T-helper 1 cell treated with Interleukin-12 subunit alpha and Interleukin-12 subunit beta and Interleukin-4 antibody, amounts not matched to agents 30 ng/mL and 1 ng/mL, for 36 hours (primary cell): ENCODE data around the gene NFE2. TPM values are rescaled to one million over a fixed set of nuclear protein-coding genes. Genes with fewer than 3 reads are reported as not detected.
"Not testable (repeated sequence)": the region's sequence is repeated elsewhere in the genome, so short reads cannot be mapped to it uniquely, and the experiment has no call there.

Source experiments
- intact Hi-C: fragments of 100-400 bp; cut with micrococcal nuclease; formaldehyde crosslinking; loops from one replicate; pipeline ENCODE4 v1.15.1; 2024
- total RNA-seq: library from RNA; stranded (reverse); gene quantifications from 2 replicates; pipeline ENCODE4 v1.2.3, GENCODE V29; 2022

Gene NFE2
- total RNA-seq, result not detected in 2 replicates

GRCh38 chr12:54300732-54301427, at the start of gene NFE2:
TSS of gene NFE2 (minus strand) at chr12:54301015. CDS start at chr12:54295248, 5,767 bp downstream.
- intact Hi-C loops, result loop anchor here (5.0 kb wide), 1 partner anchor 136 kb away; no protein-coding TSS in a partner anchor

- intact Hi-C loops, result no loop called here
These were observed 48.9 kb upstream of the NFE2 start for GRCh38 chr12:54349679-54350078.

GRCh38 chr12:54349036-54349435, 48.2 kb upstream of the NFE2 start:
- intact Hi-C loops, result no loop called here

- intact Hi-C loops, result no loop called here
These were observed 40.8 kb upstream of the NFE2 start for GRCh38 chr12:54341378-54342300.

- intact Hi-C loops, result no loop called here
These were observed 40.0 kb upstream of the NFE2 start for GRCh38 chr12:54340846-54341245.

- intact Hi-C loops, result no loop called here
These were observed 38.0 kb upstream of the NFE2 start for GRCh38 chr12:54338698-54339296.

- intact Hi-C loops, result no loop called here
These were observed 37.2 kb upstream of the NFE2 start for GRCh38 chr12:54337854-54338650.

- intact Hi-C loops, result no loop called here
These were observed 36.5 kb upstream of the NFE2 start for GRCh38 chr12:54337280-54337842.

GRCh38 chr12:54333420-54334034, 32.7 kb upstream of the NFE2 start:
- intact Hi-C loops, result no loop called here

- intact Hi-C loops, result no loop called here
These were observed 30.6 kb upstream of the NFE2 start for GRCh38 chr12:54331461-54331860.

- intact Hi-C loops, result no loop called here
These were observed 29.6 kb upstream of the NFE2 start for GRCh38 chr12:54330442-54330841.

- intact Hi-C loops, result no loop called here
These were observed 28.9 kb upstream of the NFE2 start for GRCh38 chr12:54329759-54330158.

GRCh38 chr12:54328595-54329337, 28.0 kb upstream of the NFE2 start:
- intact Hi-C loops, result no loop called here

GRCh38 chr12:54325442-54326109, 24.8 kb upstream of the NFE2 start:
- intact Hi-C loops, result loop anchor here (1.0 to 2.0 kb wide), 6 partner anchors 31 to 598 kb away; partner anchors contain the start of genes CALCOCO1 and GPR84

GRCh38 chr12:54324617-54325441, 24.0 kb upstream of the NFE2 start, which contains the start of gene COPZ1:
TSS of gene COPZ1 (plus strand) at chr12:54325131. CDS start at chr12:54325164, 33 bp downstream.
- intact Hi-C loops, result loop anchor here (1.0 to 2.0 kb wide), 10 partner anchors 30 to 598 kb away; partner anchors contain the start of genes CALCOCO1, CBX5, GPR84 and HNRNPA1

GRCh38 chr12:54321363-54321762, 20.5 kb upstream of the NFE2 start:
- intact Hi-C loops, result no loop called here

- intact Hi-C loops, result not testable (repeated sequence)
These were observed 11.5 kb upstream of the NFE2 start for GRCh38 chr12:54312309-54312708.

- intact Hi-C loops, result no loop called here
These were observed 10.2 kb upstream of the NFE2 start for GRCh38 chr12:54311051-54311450.
